ENCODE measurements around the gene TEKT1.
A peak's percentile ranks its signal among the peaks of the same experiment; 100 is the strongest.
"Not testable (repeated sequence)": the region's sequence is repeated elsewhere in the genome, so short reads cannot be mapped to it uniquely, and the experiment has no call there.

The TEKT1 gene

DNA sequence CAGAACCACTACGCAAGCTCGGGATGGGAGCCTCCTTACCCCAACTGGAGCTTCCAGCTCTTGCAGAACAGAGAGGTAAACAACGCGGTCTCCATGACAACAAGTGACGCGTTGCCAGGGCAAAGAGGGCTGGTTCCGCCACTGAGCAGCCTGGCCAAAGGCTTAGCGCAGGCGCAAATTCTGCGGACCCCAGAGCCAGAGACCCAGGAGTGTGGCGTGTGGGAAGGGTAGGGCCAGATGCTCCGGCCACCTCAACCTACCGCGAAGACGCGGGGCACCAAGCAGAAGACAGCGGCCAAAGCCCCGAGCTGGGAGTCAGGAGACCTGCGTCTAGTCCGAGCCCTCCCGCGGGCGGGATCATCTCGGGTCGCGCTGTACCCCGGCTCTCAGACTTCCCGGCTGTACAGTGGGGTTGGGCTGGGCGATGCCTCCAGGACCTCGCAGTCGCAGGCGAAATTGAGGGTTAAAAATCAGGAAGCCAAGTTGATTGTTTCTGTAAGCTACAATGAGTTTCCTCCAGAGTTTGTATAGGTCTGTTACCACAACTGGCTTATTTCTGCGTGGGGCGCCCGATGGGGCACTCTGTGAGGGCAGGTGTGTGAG, at the start of gene TEKT1:
Gene TEKT1 (minus strand): TSS at position 69 of the 603 bp plus-strand sequence. CDS start 1,353 bp downstream, outside the sequence.
- peak; percentile 77 for DNase-seq (ENCODE audit: low spot score)

DNA sequence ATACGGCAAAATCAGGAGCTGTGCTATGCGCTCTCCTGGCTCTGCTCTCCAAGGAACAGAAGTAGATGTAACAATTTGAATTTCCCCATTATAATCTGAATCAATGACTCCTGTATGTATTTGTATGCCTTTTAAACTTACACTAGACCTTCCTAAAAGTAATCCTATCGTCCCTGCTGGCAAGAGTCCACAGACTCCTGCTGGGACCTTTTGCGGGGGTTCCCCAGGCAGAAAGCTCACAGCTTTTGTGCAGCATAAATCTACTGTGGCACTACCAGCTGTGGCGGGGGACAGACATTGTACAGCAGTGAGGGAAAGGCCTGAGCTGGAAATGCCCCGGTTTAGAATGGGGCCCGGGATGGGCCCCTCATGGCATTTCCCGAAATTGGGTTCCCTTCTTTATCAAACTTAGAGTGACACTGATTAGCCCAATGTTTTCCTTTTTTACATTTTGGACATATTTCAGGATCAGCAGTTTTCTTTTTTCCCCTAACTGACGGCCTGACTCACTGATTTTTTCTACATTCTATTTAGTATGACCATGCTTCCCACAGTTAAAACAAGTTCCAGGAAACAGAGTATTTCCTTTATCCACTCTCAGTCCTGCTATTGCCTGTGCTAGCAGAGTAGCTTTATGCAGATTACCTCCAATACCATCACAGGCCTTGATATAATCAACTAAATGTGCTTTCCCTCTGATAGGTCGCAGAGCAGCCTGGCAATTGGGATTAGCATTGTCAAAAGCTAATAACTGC, 47.9 kb upstream of the TEKT1 start:
- not testable (repeated sequence) for DNase-seq (ENCODE audit: low spot score)

DNA sequence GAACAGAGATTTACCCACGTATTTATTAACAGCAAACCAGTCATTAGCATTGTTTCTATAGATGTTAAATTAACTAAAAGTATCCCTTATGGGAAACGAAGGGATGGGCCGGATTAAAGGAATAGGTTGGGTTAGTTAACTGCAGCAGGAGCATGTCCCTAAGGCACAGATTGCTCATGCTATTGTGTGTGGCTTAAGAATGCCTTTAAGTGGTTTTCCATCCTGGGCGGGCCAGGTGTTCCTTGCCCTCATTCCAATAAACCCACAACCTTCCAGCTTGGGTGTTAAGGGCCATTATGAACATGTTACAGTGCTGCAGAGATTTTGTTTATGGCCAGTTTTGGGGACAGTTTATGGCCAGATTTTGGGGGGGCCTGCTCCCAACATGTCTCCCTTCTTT, 43.7 kb upstream of the TEKT1 start:
- DNase-seq (ENCODE audit: low spot score), result not testable (repeated sequence)

DNA sequence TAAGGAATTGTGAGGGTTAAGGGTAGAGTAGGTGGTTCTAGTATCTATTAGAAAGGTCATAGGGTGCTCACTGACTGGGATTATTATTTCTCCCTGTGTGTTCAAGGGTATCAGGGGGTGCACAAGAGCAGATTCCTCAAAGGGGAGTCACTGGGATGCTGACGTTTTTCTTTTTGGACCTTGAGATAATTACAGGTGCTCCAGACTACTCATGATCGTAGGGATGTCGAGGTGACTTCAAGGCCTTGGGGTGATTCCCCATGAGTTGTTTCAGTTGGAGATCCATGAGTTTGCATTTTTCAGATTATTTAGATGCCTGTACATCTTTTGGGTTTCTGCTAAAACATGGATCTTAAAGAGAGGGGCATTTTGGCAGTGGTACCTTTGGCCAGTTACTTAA, 41.4 kb upstream of the TEKT1 start:
- DNase-seq (ENCODE audit: low spot score), result no peak

DNA sequence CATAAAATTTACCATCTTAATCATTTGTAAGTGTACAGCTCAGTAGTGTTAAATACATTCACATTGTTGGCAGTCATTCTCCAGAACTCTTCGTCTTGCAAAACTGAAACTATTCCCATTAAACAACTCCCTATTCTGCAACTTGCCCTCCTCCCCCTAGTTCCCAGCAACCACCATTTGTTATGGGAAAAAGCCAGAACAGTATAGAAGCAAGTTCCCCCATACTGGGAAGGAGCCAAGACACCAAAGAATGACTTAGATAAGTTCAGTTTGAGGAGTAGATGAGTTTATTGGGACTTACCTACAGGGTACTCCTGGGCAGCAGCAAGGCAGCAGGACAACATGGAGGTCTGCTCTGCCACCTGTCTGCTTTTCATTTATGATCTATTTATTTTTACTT, 39.3 kb upstream of the TEKT1 start:
- no peak for DNase-seq (ENCODE audit: low spot score)

DNA sequence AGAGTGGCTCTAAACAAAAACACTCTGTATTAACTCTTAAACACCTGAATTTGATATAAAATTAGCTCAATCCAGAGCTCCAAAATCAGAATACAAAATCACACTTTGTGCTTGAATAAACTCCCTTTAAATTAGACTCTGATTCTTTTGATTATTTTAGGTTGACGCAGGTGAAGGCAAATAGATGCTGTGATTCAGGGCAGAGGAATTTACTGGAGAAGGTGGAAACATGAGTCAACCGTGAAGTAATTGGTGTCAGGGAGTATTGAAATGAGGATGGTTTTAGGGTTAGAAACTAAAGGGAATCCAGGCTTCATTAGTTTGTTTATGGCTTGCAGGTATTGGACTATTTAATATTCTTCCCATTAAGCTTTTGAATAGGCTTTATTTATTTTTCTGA, 37.1 kb upstream of the TEKT1 start:
- DNase-seq (ENCODE audit: low spot score), result peak; percentile 79

DNA sequence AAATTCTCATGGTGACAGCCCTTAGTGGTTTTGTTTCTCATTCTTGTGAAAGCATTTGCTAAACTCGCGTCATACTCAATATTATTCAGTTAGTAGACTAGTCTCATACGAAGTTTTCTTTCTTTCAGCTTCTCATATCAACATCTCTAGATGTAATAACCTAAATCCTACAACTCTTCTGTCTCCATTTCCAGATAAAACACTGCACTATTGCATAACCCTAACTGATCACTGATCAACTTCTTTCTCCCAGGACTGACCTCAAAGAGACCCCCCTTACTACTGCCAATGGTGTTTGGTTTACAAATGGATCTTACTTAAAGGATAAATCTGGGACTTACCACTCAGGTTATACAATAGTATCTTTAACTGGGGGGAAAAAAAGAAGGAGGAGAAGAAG, 36.3 kb upstream of the TEKT1 start:
- DNase-seq (ENCODE audit: low spot score), result no peak

DNA sequence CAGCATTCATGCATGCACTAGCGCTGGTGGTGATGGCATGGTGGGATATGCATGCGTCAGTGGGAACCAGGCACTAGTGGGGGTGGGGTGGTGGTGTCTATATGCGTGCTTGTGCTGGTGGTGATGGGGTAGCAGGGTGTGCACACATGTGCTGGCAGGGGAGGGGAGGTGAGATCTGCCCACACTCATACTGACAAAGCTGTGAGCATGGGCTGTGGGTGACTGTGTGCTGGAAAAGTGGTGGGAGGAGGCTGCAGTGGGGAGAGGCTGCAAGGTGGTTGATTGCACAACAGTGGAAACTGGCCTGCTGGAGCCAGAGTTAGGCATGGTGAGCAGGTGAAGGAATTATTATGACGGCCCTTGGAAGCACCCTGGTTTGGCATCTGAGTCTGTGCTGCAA, 31.3 kb upstream of the TEKT1 start:
- no peak for DNase-seq (ENCODE audit: low spot score)

DNA sequence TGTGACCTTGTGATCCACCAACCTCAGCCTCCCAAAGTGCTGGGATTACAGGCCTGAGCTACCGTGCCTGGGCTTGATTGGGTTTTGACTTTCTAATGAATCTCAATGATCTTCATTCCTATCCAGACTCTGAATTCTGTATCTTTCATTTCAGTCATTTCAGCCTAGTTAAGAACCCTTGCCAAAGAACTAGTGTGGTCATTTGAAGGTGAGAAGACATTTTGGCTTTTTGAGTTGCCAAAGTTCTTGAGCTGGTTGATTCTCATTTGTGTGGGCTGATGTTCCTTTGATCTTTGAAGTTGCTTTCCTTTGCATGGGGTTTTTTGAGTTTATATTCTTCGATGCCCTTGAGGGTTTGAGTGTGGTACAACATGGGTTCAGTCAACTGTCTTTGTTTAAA, 30.6 kb upstream of the TEKT1 start:
- no peak for DNase-seq (ENCODE audit: low spot score)

DNA sequence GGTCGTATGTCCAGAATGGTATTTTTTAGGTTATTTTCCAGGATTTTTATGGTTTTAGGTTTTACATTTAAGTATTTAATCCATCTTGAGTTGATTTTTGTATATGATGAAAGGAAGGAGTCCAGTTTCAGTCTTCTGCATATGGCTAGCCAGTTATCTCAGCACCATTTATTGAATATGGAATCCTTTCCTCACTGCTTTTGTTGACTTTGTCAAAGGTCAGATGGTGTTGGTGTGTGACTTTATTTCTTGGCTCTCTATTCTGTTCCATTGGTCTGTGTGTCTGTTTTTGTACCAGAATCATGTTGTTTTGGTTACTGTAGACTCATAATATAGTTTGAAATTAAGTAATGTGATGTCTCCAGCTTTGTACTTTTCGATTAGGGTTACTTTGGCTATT, 26.4 kb upstream of the TEKT1 start:
- no peak for DNase-seq (ENCODE audit: low spot score)

DNA sequence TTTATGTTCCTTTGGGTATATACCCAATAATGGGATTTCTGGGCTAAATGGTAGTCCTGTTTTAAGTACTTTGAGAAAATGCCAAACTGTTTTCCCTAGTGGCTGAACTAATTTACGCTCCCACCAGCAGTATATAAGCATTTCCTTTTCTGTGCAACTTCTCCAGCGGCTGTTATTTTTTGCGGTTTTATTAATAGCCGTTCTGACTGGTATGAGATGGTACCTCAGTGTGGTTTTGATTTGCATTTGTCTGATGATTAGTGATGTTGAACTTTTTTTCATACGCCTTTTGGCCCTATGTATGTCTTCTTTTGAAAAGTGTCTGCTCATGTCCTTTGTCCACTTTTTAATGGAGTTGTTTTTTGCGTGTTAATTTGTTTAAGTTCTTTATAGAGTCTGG, 25.8 kb upstream of the TEKT1 start:
- DNase-seq (ENCODE audit: low spot score), result no peak

DNA sequence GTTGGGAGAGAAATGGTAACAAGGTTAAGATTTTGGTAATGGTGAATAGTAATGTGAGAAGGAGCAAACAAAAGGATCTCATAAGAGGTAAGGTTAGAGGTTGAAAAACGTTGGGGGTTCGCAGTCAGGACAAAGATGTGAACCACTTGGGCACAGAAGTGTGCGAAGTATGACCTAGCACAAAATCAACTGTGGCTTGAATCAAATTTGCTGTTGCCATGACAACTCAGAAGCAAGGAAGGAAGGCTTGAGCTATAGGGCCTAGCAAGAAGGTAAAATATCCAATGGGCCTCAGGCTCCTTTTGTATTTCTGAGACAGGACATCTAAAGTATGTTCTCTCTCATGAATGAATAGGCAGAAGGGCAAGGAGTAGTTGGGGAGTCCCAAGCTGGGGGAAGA, 24.5 kb upstream of the TEKT1 start:
- DNase-seq (ENCODE audit: low spot score), result no peak

DNA sequence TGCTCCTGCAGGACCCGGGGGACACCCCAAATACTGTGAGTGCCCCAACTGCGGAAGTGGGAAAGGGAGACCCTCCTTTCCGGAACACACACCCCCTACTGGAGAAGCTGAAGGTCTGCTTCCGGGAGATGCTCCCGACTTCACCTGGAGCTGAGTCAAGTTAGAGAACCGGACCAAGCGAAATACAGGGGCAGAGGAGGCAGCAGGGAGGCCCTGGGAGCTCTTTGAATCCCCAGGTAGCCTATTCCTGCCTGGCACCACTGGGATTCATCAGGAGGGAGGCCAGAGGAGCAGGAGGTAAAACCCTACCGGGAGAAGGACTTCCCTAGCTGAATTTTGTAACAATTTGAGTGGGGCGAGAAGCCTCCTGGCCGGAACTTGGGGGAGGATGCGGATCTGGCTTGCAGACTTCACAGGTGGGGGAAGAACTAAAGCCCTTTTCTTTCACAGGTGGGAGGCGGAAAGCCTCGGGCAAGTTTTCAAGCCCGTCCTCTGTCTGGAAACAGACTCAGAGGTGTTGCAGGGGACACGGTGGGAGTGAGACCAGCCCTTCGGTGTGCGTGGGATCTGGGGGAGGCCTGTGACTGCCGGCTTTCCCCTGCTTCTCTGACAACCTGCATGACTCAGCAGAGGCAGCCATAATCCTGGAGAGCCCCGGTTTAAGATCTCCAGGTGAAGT, 22.4 kb upstream of the TEKT1 start:
- DNase-seq (ENCODE audit: low spot score), result peak; percentile 69

DNA sequence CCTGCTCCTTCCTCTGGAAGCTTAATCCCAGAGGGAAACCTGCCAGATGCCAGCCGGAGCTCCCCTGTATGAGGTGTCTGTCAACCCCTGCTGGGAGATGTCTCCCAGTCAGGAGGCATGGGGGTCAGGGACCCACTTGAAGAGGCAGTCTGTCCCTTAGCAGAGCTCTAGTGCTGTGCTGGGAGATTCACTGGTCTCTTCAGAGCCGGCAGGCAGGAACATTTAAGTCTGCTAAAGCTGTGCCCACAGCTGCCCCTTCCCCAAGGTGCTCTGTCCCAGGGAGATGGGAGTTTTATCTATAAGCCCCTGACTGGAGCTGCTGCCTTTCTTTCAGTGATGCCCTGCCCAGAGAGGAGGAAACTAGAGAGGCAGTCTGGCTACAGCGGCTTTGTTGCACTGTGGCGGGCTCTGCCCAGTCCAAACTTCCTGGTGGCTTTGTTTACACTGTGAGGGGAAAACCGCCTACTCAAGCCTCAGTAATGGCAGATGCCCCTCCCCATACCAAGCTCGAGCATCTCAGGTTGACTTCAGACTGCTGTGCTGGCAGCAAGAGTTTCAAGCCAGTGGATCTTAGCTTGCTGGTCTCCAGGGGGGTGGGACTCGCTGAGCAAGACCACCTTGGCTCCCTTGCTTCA, 17.1 kb upstream of the TEKT1 start:
- peak; percentile 30 for DNase-seq (ENCODE audit: low spot score)

DNA sequence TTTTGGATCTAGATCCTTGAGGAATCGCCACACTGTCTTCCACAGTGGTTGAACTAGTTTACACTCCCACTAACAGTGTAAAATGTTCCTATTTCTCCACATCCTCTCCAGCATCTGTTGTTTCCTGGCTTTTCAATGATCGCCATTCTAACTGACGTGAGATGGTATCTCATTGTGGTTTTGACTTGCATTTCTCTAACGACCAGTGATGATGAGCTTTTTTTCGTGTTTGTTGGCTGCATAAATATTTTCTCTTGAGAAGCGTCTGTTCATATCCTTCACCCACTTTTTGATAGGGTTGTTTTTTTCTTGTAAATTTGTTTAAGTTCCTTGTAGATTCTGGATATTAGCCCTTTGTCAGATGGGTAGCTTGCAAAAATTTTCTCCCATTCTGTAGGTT, 14.6 kb upstream of the TEKT1 start:
- not testable (repeated sequence) for DNase-seq (ENCODE audit: low spot score)

DNA sequence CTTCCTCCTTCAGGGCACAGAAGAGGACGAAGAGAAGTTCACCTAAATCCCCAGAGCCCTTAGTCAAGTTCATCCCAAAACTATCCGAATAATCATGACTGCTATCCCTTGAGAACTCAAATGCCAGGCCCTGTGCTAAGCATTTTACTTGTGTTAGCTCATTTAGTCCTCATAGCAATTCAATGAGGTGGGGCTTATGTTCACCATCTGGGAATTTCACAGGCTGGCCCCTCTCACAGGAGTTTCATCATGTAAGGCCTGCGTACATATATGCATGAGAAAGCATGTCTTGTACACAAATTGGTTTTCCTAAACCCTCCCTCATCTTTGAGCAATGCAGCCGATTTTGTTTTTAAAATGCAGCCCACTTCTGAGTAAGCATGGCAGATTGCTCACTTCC, 12.9 kb upstream of the TEKT1 start:
- not testable (repeated sequence) for DNase-seq (ENCODE audit: low spot score)

DNA sequence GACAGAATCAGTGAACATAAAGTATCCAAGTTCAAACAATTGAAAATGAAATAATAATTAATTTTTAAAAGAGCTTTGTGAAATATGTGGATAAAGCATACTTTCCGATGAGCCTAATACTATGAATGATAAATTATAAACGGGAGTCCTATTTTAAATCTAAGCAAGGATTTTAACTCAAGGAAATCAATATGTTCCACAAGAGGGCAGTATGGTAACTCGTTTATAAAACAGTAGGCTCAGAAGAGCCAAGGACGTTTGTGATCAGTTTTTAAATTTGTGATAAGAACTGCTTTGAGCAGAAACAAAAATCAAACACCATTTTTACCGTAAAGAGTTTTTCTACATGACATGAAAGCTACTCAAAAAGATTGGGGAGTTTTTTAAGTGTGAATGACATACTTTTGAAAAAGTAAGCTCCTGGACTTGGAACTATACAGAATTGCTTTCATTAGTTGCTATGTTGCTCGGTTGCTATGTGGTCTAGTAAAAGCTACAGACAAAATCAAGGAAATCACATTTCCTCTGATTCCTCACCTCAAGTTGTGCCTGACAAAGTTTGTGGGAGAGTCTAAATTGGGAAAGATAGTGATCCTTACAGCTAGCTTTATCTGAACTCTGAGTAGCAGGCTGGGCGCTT, 11.8 kb upstream of the TEKT1 start:
- peak; percentile 53 for DNase-seq (ENCODE audit: low spot score)

DNA sequence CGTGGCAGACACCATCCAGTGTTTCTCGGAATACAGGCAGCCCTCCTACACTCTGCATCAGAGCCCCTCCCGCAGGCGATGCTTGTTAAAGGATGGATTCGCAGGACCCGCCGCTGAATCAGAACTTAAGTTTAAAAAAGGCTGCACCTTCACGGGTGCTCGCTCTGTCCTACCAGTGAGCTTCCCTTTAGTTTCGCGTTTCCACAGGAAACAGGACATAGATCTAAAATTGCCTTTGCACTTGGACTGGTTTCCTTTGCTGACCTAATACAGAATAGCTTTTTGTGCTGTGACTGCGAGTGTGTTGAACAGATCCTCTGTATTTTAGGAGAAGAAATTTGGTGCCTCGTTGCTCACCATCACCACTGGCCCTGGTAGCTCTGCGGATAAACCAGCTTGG, 10.2 kb upstream of the TEKT1 start:
- not testable (repeated sequence) for DNase-seq (ENCODE audit: low spot score)

DNA sequence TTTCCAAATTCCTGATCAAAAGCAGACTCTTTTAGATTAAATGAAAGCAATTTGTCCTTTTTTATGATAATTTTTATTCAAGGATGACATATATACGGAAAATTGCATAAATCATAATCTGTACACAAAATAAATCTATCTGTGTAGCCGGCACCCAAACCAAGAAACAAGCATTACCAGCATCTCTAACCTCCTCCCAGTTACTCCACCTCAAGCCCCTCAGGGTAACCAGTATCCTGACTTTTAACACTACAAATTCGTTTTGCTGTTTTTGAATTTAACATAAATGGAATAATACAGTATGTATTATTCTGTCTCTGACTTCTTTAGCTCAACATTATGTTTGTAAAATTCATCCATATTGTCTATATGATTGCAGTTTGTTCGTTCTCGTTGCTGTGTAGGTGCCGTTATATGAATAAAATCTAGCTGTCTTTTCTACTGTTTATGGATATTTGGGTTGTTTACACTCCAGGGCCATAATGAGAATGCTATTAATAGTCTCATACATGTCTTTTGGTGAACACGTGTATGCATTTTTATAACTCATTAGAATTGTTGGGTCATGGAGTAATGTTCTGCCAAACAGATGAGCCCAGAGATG, 1.0 kb downstream of the TEKT1 start:
- DNase-seq (ENCODE audit: low spot score), result no peak

DNA sequence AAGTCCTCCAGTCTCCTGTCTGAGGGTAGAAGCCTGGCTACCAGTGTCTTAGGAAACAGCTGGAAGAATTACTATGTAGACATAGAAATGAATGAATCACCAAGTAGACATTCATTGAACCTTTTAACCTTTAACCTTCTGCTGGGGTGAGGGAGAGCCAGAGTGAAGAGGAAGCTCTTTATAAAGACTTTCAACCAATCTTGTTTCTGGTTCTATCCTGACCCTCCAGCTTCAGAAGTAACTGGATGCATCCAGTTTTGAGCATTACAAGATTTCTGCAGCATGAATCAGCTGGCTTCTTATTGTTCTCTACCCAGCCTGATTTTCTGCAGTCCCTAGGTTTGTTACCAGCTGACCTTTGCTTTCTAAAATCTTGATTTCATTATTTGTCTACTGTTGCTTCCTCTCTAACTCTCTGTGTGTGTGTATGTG, 8.5 kb downstream of the TEKT1 start:
- peak; percentile 88 for DNase-seq (ENCODE audit: low spot score)

DNA sequence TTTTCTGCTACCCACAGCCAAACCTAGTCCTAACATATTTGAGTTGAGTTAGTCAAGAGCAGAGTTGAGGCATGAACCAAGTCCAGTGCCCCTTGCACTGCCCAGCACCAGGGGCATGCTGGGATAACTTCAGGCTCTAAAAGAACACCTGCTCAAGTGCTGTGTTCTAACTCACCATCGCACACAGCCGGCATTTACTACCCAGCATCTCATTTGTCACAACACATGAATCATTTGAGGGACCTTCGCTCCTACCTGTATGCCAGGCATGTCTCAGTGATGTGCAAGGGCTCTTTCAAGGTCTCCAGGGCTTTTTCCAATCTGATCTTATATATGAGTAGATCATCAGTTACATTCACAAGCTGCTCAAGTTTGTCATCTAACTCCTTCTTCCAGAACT, 12.6 kb downstream of the TEKT1 start:
- no peak for DNase-seq (ENCODE audit: low spot score)

DNA sequence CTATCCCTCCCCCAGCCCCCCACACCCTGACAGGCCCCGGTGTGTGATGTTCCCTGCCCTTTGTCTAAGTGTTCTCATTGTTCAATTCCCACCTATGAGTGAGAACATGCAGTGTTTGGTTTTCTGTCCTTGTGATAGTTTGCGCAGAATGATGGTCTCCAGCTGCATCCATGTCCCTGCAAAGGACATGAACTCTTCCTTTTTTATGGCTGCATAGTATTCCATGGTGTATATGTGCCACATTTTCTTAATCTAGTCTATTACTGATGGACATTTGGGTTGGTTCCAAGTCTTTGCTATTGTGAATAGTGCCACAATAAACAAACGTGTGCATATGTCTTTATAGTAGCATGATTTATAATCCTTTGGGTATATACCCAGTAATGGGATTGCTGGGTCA, 15.2 kb downstream of the TEKT1 start:
- DNase-seq (ENCODE audit: low spot score), result not testable (repeated sequence)
